GM19468 (cell line): Measurements from ENCODE around the gene DOC2A.

ENCODE experiments used
- ATAC-seq: cut with Tn5 transposase; IDR thresholded peaks from one replicate; pipeline ENCODE4 v1.9.1; 2021; ENCODE audit warnings: mild to moderate bottlenecking, moderate library complexity, moderate number of reproducible peaks; ENCODE audit not compliant: unreplicated experiment; ENCODE audit errors: extremely low read depth

Gene DOC2A

DNA sequence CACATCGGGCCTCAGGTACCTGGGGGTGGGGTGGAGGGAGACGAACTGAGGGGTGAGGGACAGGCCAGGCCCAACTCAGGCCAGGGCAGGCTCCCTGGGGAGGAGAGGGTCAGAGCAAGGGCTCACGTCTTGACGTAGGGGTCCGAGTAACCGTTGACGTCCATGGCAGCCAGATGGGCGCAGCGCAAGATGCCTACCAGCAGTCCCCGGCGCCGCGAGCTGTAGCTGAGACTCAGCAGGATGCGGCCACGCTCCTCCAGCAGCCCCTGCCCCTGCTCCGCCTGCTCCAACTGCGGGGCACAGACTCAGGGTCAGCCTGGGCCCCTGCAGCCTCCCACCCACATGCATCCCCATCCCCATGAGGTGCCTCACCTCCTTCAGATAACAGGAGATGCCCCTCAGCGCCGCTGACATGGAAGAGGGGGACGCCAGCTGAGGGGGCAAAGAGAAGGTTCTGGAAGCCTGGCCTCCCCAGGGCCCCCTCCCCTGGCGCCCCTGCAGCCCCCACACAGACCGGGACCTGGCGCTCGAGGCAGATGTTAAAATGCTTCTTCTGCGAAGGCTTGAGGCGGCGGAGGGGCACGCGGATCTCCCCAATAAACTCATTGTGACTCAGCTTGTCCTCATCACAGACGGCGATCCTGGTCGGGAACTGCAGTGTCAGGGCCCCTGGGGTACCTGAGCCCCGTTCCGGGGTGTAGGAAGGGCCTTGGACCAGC is 4.0 kb downstream of the DOC2A start:
- ATAC-seq: no peak

DNA sequence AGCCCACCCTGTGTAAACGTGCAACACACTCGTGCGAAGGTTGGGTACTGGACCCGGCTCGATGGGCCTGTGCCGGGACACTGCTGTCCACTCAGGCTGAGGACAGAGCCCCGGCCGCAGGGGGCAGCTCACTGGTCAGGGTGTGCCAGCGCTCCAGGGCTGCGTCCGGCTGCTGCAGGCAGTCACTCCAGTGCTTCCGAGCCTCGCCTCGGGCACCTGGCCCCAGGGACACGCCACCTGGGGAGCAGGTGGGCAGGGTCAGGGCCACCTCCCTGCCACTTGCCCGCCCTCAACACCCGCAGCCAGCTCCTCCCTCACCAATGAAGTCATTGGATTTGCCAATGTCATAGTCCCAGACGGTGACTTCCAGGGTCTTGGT is 4.7 kb downstream of the DOC2A start:
- ATAC-seq: no peak

DNA sequence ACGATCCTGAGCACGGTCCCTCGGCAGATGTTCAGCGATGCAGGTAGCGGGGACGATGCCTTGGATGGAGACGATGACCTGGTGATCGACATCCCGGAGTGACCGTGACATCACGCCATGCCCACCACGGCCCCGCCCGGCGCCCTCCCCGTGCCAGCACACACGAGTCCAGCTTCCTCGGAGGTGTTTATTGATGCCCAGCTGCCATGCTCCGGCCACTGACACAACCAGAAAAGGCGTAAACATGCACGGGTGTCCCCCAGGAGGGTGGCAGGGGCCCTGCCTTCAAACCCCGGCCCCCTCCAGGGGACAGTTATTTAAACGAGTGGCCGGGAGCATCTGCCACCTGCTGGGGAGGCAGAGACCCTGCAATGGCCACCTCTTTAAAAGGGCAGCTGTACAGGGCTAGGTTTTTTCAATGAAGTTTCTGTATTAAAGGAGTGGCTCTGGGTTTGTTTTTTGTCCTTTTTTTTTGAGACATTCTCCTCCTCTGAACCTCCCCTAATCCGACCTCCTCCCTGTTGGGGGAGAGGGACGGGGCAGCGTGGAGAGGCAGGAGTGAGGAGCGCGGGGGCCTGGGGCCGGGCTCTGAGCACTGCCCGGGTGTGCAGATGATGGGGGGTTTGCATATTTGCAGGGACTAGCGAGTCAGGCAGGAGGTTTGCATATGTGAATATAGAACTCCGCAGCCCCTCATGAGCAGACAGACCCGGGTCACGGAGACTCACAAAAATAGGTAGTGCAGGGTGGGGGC is 5.3 kb downstream of the DOC2A start:
- ATAC-seq: no peak

DNA sequence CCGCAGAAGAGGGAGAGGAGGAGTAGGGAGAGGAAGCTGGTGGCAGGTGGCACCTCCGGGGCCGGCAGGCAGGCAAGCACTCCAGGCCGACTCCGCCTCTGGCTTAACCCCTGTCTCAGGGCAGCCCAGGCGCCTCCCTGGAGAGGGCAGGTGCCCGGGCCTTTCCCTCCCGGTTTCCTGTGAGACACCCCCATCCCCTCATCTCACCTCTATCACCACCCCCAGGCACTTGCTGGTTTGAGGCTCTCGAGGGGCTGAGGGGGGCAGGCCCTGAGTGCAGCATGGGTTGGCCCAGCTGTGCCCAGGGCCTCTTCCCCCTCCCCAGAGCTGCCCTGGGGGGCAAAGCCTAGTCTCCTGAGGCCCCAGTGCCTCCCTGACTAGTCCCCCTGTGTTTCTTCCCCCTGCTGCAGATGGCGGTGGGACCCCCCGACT is 6.0 kb downstream of the DOC2A start:
- no peak for ATAC-seq

DNA sequence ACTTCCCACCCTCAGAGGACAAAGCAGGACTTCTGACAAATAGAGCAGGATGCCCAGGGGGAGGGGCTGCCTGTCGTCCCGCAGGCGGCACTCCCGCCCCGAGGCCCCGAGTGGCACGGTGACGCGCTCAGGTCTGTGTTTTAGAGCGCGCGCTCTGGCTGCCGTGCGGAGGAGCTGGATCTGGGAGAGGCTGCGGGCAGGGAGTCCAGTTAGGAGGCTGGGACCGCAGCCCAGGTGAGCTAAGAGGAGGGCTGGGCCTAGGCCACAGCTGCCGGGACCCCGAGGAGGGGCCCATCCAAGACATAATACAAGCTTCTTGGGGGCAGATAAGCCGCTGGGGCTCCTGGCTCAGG is 6.4 kb downstream of the DOC2A start:
- ATAC-seq: no peak

DNA sequence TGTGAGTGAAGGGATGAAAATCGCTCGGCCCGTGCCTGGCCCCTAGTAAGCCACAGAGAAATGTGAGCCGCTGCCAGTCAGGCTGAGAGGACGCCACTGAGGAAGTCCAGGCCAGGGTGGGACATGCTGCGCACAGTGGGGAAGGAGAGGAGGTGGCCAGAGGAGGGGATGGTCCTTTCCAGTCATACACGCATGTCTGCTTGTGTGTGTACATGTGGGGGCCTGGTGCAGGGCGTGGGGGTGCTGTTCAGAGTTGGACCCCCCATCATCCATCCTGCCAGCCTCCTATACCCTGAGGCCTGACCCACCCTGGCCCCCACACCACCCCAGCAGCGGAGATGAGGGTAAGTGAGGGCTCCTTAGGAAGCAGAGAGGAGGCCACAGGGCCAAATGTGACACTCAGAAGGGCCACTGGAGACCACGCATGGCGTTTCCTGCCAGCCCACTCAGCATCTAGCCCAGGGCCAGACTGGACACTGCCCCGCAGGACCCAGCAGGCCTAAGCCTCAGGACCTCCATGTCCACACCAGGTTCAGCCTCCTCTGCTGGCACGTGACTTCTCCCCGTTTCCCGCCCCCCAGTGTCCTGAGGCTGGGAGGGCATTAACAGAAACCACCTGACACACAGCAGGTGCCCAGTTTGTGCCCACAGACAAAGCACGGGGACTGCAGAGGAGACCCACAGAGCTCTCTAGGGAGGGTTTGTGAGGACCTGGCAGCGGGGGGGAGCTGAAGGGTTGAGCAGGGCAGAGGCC is 7.0 kb downstream of the DOC2A start:
- ATAC-seq: no peak

DNA sequence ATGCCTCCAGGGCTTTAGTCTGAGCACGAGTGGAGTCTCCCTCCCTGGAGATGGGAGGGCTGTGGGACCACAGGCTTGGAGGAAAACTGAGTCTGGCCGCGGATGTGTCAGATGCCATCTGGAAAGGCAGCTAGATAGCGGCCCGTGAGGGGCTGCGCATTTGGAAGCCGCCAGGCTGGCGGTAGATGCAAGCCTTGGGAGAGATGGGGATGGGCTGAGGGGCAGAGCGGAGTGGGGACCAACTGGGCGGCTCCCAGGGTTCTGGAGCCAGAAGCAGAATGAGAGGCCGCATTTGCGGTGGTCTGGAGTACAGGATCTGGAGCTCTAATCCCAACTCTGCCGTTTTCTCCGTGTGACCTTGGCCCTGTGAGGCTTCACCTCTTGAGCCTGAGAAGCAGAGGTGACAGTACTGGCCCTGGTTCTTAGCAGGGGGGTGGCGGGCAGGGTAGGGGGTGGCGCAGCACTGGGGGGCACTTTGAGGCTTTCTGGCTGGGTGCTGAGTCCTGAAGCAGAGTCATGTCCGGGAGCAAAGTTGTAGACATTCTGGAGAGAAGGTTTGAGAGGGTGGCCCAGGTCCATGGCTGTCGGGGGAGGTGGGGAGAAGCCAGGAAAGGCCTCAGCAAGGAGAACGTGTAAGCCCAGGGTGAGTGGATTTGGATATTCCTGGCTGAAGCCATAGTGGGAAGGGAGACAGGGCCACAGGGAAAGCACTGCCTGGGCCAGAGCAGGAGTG is 8.0 kb downstream of the DOC2A start:
- ATAC-seq: no peak

DNA sequence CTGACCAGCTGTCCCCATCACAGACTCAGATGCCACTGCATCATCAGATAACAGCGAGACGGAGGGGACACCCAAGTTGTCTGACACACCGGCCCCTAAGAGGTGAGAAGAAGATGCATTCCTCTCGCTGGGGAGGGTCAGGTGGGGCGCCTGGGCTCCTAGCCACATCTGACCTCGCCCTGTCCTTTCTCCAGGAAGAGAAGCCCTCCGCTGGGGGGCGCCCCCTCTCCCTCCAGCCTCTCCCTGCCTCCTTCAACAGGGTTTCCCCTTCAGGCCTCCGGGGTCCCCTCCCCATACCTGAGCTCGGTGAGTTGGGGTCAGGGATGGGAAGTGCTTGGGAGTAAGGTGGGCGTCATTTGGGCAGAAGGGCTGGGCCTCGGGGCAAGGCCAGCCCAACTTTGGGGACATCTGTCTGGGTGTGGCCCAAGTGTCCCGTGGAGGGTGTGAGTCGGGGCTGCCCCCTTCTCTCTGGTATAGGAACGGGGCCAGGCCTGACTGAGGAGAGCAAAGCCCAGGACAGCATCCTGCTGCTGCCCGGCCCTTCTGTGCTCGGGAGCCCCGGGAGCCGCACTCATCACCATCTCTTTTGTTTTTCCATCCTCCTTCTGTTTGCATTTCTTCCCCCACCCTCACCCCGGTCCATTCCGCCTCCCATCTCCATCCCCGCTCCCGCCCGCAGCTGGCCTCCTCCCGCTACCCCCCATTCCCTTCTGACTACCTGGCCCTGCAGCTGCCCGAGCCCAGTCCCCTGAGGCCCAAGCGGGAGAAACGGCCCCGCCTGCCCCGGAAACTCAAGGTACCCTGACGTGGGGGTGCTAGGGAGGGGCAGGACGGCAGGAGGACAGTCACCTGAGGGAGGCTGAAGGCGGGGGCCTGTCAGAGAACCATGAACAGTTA is 9.8 kb downstream of the DOC2A start:
- ATAC-seq: no peak

DNA sequence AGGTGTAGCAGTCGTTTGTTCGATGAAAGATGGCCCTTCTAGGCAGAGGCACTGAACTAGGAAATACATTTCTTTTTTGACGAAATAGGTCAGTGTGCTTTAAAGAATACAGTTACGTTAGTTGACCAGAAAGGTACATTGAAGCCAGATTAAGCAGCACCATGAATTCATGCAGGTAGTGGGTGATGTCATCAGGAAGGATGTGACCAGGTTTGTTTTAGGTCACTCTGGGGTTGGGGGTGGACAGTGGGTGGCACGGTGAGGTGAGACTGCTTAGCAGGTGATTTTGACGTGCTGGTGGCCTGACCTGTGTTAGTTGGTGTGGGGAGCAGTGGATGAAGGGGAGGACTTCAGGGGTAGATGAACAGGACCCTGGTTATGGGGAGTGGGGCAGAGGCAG is 11.2 kb downstream of the DOC2A start:
- no peak for ATAC-seq

DNA sequence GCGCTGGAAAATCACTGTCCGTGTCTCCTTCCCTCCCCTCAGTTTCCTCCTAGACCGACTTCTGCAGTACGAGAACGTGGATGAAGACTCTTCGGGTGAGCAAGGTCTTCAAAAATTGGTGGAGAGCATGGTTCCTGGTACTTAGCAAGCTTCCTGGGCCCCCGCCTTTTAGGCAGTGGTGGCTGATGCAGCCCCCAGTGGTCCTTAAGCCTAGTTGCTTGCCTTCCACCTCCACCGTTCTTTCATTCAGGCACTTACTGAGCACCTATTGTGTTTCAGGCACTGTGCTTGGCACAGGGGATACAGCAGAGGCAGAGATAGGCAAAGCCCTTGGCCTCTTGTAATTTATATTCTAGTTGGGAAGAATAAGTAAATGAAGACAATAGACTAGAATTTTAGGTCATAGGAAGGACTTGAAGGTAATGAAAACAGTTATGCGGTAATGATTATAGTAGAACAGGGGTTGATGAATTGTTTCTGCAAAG is 14.0 kb downstream of the DOC2A start:
- no peak for ATAC-seq

DNA sequence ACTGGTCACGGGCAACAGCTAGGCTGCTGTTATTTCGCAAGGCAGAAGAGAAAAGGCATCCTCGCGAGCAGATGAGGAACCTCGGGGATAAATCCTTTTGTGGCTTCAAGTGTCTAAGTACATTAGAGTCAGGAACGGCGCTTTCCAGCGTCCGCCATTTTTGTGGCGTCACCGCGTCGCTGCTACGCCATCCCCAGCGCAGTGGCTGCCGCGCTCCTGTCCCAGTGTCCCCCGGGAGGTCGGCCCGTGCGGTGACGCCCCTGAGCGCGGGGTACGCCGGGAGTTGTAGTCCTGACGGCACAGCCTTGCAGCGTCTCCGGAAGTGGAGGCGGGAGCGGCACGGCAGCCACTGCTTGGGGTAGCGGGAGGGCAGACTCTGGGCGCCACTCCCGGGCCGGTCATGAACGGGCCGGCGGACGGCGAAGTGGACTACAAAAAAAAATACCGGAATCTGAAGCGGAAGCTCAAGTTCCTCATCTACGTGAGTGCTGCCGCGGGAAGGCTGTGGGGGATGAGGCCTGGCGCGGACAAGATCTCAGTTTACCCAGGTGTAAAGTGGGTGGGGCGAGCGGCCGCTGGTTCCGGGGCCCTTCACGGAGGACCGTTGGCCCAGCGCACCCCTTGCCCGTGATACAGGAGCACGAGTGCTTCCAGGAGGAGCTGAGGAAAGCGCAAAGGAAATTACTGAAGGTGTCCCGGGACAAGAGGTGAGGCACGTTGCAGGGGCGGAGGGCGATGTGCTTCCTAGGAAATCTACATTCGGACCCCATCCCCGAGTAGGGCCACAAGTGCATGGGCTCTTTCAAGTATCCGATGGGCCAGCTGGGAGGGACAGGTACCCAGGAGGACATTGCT is 14.7 kb downstream of the DOC2A start, which contains the start of gene INO80E:
TSS of gene INO80E (plus strand) at position 331 of the 855 bp plus-strand sequence. CDS start at position 401, 70 bp downstream.
- ATAC-seq: peak; percentile 82

DNA sequence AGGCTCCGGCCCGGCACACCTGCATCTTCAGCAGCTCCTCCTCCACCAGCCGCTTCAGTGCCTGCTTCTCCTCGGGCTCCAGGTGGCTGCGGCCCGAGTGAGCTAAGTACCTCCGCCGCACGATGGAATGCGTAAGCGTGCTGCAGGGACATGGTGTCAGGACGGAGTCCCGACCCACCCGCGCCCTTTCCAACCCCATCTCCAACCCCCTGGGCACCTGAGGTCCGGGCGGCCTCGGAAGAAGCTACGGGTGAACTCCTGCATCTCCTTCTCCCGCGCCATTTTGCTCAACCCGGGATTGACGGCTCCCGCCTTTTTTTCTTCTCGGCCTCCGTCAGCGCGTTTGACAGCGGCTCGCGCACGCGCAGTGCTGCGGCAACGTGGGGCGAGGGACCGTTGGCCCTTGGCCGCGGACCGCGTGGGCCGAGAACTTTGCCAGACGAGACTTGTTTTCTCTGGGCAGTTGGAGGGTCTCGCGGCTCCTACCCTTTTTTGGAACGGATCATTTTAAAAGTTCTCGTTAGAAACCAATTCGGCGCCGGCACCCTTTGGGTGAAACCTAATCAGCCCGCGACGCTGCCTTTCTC is 15.4 kb downstream of the DOC2A start, which contains the start of gene HIRIP3:
TSS of gene HIRIP3 (minus strand) at position 294 of the 587 bp plus-strand sequence. CDS start at position 282, 12 bp downstream.
- peak; percentile 34 for ATAC-seq

DNA sequence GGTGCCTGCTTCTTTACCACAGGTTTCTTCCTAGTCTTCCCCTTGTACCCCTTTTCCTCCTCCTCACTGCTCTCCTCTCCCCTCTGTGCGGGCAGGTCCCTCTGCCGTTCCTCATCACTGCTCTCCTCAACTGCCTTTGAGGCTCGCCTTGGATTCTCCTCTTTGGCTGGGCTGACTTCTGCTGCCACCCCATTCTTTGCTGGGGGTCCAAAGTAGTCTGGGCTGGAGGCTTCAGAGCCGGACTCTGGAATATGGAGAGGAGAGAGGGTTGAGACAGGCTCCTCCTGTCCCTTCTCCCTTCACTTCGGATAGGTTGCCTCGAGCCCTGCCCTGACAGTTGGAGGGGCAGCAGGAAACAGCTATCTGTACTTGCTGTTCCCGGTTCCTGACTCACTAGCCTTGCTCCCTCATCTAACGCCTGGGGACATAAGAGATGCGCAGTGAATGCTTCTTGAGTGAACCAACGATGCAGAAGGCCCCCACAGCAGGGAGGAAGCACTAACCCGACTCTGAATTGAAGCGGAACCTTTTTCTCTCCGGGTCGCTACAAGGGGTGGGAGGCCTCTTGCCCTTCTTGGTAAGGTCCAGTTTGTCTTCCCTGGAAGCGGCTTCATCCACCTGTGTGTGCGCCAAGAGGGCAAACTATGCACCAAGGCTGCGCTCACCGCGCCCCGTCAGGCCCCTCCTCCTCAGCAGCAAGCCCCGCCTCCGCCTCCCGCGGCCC is 16.1 kb downstream of the DOC2A start:
- no peak for ATAC-seq

DNA sequence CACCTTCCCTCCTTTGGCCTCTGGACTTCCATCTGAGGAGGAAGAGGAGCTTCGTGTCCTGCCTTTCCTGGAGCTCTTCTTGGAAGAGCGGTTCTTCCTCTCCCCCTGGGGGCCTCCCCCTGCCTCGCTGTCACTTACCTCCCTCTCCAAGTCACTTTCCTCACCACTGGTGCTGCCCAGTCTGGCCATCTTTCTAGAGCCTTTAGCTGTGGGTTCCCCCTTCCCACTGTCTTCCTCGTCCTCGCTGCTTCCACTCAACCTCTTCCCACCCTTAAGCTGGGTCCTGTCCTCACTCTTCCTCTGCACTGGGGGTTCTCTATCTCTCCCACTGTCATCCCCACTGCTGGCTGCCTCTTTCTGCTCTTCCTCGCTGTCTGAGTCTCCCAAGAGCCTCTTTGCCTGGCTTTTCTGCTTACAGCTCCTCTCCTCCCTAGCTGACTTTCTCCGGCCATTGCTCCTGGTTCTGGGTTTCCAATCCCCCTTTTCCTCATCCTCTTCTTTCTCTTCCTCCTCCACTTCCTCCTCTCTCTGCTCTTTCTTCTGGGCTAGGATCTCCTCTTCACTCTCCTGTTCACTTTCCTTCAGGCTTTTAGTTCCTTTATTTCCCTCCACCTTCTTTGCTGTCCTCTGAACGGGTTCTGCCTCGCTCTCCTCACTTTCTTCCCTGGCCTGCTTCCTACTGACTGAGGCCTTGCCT is 16.8 kb downstream of the DOC2A start:
- no peak for ATAC-seq

DNA sequence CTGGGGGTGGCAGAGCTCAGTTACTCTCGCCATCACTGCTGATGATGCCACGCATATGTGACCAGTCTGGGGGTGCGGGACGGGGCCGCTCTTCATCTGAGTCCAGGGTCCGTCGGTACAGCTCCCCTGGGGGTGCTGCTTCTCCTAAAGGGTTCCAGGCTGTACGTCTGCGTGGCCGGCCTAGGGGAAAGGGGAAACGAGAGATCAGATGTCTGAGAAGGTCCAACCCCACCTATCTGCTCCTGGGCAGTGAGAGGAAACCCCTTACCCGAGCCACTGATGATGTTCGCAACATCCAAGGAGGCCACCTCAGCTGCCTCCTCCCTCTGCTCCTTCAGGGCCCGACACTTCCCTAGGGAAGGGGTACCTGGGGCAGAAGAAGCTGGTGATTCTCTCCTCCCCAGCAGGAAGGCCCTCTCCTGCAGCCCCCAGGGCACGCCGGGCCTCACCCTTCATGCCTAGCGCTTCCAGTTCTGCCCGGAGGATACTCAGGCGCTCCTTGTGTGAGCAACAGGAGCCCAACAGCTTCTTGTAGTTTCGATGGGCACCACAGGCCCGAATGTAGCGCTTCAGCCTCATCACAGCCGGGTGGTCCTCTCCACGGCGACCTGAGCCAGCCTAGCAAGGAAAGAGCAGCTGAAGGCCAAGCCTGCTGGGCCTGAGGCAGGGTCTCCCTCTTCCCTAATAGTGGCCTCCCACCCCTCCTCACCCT is 17.5 kb downstream of the DOC2A start:
- ATAC-seq: no peak

DNA sequence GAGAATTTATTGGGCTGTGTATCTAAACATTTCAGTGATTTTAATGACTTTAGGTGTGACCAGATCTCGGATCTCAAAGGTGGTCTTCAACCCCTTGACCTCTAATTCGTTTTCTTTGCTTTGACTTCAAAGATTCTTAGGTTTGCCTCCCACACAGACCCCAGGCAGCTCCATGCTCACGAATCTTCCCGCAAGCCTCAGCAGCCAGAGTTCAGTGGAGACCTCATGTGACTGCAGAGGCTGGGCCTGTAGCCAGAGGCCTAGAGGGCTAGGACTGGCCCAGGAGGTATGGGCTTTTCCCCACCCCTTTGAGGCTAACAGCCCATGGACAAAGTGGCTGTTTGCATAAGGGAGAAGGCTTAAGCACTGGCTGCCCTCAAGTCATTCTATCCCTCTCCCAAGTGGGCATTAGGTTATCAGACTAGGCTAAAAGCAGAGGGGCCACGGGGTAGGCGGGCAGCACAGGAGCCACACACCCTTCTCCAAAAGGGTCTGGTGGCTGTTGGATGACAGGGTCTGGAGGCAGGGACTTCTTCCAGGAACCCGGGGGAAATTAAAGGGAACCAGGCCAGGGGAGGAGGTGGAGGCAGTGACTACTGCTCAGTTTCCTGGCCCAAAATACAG is 18.4 kb downstream of the DOC2A start:
- ATAC-seq: no peak
